Liver (tissue), 3 donors: ENCODE data around the gene RELL2.

Source experiments
- RAD21 ChIP-seq, 2 donors: IDR thresholded peaks; 2 replicates each; pipeline ENCODE4 v1.6.1; 2016; ENCODE audit warnings: antibody characterized with exemption in 2 of 2, mild to moderate bottlenecking in 2 of 2
- TAF1 ChIP-seq: conservative IDR thresholded peaks from 2 replicates; pipeline ENCODE4 v1.6.1; 2016; ENCODE audit warnings: antibody characterized with exemption, mild to moderate bottlenecking
- TF ChIP-seq, protein P1 (sequence below): fragments of 150-350 bp; IDR thresholded peaks from 2 replicates; pipeline ENCODE4 v1.5.1; 2017; ENCODE audit warnings: improper control_type of control experiment, low read depth, low read length; ENCODE audit not compliant: missing input control
- TF ChIP-seq, protein P2 (sequence below): IDR thresholded peaks from 2 replicates; pipeline ENCODE4 v1.6.1; 2016; ENCODE audit warnings: antibody characterized with exemption
- TF ChIP-seq, protein P3 (sequence below): IDR thresholded peaks from 2 replicates; pipeline ENCODE4 v1.6.1; 2016; ENCODE audit warnings: antibody characterized with exemption
- donor health status: healthy.
- donor health status: healthy.

DNA sequence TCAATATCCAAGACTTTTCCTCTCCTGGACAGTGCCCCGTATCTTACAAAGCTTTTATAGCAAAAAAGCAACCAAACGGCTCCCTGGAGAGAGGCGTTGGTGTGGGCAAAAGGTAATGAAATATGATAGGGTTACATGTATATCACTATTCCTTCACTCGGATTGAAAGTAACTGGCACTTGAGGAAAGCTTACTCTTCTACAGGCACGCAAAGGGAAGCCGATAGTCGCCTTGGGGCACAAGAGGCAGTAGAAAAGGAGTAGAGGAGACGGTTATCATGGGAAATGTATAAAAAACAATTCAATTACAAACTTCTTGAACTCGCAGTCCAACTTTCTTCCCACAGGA, 19.1 kb upstream of the RELL2 start:
- TF ChIP-seq, protein P1, sequence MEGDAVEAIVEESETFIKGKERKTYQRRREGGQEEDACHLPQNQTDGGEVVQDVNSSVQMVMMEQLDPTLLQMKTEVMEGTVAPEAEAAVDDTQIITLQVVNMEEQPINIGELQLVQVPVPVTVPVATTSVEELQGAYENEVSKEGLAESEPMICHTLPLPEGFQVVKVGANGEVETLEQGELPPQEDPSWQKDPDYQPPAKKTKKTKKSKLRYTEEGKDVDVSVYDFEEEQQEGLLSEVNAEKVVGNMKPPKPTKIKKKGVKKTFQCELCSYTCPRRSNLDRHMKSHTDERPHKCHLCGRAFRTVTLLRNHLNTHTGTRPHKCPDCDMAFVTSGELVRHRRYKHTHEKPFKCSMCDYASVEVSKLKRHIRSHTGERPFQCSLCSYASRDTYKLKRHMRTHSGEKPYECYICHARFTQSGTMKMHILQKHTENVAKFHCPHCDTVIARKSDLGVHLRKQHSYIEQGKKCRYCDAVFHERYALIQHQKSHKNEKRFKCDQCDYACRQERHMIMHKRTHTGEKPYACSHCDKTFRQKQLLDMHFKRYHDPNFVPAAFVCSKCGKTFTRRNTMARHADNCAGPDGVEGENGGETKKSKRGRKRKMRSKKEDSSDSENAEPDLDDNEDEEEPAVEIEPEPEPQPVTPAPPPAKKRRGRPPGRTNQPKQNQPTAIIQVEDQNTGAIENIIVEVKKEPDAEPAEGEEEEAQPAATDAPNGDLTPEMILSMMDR, result no peak
- TF ChIP-seq, protein P2, sequence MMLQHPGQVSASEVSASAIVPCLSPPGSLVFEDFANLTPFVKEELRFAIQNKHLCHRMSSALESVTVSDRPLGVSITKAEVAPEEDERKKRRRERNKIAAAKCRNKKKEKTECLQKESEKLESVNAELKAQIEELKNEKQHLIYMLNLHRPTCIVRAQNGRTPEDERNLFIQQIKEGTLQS, result no peak
- TF ChIP-seq TAF1 (no peak), RAD21 (IDR thresholded peaks at IDR 0.05) (no peak)
- TF ChIP-seq, protein P3, sequence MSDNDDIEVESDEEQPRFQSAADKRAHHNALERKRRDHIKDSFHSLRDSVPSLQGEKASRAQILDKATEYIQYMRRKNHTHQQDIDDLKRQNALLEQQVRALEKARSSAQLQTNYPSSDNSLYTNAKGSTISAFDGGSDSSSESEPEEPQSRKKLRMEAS, result no peak
